Cerebellar cortex (tissue), 1 donor: ENCODE measurements around the gene TMEM219.

Experiments
- DNase-seq: peaks from one replicate; pipeline ENCODE4 v3.0.0-alpha.2; 2015; ENCODE audit warnings: low spot score

Gene TMEM219

DNA sequence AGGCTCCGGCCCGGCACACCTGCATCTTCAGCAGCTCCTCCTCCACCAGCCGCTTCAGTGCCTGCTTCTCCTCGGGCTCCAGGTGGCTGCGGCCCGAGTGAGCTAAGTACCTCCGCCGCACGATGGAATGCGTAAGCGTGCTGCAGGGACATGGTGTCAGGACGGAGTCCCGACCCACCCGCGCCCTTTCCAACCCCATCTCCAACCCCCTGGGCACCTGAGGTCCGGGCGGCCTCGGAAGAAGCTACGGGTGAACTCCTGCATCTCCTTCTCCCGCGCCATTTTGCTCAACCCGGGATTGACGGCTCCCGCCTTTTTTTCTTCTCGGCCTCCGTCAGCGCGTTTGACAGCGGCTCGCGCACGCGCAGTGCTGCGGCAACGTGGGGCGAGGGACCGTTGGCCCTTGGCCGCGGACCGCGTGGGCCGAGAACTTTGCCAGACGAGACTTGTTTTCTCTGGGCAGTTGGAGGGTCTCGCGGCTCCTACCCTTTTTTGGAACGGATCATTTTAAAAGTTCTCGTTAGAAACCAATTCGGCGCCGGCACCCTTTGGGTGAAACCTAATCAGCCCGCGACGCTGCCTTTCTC is 33.5 kb downstream of the TMEM219 start, which contains the start of gene HIRIP3:
Gene HIRIP3, minus strand, starts transcription at position 294 of the 587 bp plus-strand sequence. Its CDS starts 12 bp downstream, at position 282.
- DNase-seq: peak; percentile 86

DNA sequence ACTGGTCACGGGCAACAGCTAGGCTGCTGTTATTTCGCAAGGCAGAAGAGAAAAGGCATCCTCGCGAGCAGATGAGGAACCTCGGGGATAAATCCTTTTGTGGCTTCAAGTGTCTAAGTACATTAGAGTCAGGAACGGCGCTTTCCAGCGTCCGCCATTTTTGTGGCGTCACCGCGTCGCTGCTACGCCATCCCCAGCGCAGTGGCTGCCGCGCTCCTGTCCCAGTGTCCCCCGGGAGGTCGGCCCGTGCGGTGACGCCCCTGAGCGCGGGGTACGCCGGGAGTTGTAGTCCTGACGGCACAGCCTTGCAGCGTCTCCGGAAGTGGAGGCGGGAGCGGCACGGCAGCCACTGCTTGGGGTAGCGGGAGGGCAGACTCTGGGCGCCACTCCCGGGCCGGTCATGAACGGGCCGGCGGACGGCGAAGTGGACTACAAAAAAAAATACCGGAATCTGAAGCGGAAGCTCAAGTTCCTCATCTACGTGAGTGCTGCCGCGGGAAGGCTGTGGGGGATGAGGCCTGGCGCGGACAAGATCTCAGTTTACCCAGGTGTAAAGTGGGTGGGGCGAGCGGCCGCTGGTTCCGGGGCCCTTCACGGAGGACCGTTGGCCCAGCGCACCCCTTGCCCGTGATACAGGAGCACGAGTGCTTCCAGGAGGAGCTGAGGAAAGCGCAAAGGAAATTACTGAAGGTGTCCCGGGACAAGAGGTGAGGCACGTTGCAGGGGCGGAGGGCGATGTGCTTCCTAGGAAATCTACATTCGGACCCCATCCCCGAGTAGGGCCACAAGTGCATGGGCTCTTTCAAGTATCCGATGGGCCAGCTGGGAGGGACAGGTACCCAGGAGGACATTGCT is 34.3 kb downstream of the TMEM219 start, which contains the start of gene INO80E:
Gene INO80E, plus strand, starts transcription at position 331 of the 855 bp plus-strand sequence. Its CDS starts 70 bp downstream, at position 401.
- DNase-seq: peak; percentile 96

DNA sequence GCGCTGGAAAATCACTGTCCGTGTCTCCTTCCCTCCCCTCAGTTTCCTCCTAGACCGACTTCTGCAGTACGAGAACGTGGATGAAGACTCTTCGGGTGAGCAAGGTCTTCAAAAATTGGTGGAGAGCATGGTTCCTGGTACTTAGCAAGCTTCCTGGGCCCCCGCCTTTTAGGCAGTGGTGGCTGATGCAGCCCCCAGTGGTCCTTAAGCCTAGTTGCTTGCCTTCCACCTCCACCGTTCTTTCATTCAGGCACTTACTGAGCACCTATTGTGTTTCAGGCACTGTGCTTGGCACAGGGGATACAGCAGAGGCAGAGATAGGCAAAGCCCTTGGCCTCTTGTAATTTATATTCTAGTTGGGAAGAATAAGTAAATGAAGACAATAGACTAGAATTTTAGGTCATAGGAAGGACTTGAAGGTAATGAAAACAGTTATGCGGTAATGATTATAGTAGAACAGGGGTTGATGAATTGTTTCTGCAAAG is 34.9 kb downstream of the TMEM219 start:
- no peak for DNase-seq

DNA sequence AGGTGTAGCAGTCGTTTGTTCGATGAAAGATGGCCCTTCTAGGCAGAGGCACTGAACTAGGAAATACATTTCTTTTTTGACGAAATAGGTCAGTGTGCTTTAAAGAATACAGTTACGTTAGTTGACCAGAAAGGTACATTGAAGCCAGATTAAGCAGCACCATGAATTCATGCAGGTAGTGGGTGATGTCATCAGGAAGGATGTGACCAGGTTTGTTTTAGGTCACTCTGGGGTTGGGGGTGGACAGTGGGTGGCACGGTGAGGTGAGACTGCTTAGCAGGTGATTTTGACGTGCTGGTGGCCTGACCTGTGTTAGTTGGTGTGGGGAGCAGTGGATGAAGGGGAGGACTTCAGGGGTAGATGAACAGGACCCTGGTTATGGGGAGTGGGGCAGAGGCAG is 37.7 kb downstream of the TMEM219 start:
- no peak for DNase-seq

DNA sequence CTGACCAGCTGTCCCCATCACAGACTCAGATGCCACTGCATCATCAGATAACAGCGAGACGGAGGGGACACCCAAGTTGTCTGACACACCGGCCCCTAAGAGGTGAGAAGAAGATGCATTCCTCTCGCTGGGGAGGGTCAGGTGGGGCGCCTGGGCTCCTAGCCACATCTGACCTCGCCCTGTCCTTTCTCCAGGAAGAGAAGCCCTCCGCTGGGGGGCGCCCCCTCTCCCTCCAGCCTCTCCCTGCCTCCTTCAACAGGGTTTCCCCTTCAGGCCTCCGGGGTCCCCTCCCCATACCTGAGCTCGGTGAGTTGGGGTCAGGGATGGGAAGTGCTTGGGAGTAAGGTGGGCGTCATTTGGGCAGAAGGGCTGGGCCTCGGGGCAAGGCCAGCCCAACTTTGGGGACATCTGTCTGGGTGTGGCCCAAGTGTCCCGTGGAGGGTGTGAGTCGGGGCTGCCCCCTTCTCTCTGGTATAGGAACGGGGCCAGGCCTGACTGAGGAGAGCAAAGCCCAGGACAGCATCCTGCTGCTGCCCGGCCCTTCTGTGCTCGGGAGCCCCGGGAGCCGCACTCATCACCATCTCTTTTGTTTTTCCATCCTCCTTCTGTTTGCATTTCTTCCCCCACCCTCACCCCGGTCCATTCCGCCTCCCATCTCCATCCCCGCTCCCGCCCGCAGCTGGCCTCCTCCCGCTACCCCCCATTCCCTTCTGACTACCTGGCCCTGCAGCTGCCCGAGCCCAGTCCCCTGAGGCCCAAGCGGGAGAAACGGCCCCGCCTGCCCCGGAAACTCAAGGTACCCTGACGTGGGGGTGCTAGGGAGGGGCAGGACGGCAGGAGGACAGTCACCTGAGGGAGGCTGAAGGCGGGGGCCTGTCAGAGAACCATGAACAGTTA is 39.1 kb downstream of the TMEM219 start:
- no peak for DNase-seq

DNA sequence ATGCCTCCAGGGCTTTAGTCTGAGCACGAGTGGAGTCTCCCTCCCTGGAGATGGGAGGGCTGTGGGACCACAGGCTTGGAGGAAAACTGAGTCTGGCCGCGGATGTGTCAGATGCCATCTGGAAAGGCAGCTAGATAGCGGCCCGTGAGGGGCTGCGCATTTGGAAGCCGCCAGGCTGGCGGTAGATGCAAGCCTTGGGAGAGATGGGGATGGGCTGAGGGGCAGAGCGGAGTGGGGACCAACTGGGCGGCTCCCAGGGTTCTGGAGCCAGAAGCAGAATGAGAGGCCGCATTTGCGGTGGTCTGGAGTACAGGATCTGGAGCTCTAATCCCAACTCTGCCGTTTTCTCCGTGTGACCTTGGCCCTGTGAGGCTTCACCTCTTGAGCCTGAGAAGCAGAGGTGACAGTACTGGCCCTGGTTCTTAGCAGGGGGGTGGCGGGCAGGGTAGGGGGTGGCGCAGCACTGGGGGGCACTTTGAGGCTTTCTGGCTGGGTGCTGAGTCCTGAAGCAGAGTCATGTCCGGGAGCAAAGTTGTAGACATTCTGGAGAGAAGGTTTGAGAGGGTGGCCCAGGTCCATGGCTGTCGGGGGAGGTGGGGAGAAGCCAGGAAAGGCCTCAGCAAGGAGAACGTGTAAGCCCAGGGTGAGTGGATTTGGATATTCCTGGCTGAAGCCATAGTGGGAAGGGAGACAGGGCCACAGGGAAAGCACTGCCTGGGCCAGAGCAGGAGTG is 40.9 kb downstream of the TMEM219 start:
- DNase-seq: no peak

DNA sequence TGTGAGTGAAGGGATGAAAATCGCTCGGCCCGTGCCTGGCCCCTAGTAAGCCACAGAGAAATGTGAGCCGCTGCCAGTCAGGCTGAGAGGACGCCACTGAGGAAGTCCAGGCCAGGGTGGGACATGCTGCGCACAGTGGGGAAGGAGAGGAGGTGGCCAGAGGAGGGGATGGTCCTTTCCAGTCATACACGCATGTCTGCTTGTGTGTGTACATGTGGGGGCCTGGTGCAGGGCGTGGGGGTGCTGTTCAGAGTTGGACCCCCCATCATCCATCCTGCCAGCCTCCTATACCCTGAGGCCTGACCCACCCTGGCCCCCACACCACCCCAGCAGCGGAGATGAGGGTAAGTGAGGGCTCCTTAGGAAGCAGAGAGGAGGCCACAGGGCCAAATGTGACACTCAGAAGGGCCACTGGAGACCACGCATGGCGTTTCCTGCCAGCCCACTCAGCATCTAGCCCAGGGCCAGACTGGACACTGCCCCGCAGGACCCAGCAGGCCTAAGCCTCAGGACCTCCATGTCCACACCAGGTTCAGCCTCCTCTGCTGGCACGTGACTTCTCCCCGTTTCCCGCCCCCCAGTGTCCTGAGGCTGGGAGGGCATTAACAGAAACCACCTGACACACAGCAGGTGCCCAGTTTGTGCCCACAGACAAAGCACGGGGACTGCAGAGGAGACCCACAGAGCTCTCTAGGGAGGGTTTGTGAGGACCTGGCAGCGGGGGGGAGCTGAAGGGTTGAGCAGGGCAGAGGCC is 42.0 kb downstream of the TMEM219 start:
- no peak for DNase-seq

DNA sequence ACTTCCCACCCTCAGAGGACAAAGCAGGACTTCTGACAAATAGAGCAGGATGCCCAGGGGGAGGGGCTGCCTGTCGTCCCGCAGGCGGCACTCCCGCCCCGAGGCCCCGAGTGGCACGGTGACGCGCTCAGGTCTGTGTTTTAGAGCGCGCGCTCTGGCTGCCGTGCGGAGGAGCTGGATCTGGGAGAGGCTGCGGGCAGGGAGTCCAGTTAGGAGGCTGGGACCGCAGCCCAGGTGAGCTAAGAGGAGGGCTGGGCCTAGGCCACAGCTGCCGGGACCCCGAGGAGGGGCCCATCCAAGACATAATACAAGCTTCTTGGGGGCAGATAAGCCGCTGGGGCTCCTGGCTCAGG is 42.5 kb downstream of the TMEM219 start:
- no peak for DNase-seq

DNA sequence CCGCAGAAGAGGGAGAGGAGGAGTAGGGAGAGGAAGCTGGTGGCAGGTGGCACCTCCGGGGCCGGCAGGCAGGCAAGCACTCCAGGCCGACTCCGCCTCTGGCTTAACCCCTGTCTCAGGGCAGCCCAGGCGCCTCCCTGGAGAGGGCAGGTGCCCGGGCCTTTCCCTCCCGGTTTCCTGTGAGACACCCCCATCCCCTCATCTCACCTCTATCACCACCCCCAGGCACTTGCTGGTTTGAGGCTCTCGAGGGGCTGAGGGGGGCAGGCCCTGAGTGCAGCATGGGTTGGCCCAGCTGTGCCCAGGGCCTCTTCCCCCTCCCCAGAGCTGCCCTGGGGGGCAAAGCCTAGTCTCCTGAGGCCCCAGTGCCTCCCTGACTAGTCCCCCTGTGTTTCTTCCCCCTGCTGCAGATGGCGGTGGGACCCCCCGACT is 42.9 kb downstream of the TMEM219 start:
- DNase-seq: no peak

DNA sequence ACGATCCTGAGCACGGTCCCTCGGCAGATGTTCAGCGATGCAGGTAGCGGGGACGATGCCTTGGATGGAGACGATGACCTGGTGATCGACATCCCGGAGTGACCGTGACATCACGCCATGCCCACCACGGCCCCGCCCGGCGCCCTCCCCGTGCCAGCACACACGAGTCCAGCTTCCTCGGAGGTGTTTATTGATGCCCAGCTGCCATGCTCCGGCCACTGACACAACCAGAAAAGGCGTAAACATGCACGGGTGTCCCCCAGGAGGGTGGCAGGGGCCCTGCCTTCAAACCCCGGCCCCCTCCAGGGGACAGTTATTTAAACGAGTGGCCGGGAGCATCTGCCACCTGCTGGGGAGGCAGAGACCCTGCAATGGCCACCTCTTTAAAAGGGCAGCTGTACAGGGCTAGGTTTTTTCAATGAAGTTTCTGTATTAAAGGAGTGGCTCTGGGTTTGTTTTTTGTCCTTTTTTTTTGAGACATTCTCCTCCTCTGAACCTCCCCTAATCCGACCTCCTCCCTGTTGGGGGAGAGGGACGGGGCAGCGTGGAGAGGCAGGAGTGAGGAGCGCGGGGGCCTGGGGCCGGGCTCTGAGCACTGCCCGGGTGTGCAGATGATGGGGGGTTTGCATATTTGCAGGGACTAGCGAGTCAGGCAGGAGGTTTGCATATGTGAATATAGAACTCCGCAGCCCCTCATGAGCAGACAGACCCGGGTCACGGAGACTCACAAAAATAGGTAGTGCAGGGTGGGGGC is 43.6 kb downstream of the TMEM219 start:
- DNase-seq: no peak

DNA sequence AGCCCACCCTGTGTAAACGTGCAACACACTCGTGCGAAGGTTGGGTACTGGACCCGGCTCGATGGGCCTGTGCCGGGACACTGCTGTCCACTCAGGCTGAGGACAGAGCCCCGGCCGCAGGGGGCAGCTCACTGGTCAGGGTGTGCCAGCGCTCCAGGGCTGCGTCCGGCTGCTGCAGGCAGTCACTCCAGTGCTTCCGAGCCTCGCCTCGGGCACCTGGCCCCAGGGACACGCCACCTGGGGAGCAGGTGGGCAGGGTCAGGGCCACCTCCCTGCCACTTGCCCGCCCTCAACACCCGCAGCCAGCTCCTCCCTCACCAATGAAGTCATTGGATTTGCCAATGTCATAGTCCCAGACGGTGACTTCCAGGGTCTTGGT is 44.2 kb downstream of the TMEM219 start:
- DNase-seq: no peak

DNA sequence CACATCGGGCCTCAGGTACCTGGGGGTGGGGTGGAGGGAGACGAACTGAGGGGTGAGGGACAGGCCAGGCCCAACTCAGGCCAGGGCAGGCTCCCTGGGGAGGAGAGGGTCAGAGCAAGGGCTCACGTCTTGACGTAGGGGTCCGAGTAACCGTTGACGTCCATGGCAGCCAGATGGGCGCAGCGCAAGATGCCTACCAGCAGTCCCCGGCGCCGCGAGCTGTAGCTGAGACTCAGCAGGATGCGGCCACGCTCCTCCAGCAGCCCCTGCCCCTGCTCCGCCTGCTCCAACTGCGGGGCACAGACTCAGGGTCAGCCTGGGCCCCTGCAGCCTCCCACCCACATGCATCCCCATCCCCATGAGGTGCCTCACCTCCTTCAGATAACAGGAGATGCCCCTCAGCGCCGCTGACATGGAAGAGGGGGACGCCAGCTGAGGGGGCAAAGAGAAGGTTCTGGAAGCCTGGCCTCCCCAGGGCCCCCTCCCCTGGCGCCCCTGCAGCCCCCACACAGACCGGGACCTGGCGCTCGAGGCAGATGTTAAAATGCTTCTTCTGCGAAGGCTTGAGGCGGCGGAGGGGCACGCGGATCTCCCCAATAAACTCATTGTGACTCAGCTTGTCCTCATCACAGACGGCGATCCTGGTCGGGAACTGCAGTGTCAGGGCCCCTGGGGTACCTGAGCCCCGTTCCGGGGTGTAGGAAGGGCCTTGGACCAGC is 44.9 kb downstream of the TMEM219 start:
- no peak for DNase-seq

DNA sequence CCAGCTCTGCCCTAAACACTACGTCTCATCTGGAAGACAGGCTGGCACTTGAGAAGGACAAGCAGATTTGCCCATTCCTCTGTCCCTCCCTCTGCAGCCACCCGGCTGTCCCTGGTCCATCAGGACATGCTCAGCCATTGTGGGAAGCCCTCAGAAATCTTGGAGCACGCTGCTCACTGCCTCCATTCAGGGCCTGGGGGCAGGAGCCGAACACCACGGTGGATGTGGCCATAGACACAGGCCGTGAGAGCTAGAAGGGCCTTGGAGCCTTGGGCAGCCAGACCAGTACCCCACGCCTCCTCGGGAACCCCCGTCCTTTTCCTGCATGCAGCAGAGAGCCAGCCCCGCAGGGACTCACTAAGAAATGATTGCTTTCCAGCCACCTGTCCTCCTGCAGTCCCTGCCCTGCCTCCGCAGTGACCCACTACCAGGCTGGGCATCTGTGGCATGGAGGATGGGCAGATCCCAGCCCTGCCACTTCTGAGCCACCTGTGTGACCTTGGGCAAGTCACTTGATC is 45.6 kb downstream of the TMEM219 start:
- no peak for DNase-seq

DNA sequence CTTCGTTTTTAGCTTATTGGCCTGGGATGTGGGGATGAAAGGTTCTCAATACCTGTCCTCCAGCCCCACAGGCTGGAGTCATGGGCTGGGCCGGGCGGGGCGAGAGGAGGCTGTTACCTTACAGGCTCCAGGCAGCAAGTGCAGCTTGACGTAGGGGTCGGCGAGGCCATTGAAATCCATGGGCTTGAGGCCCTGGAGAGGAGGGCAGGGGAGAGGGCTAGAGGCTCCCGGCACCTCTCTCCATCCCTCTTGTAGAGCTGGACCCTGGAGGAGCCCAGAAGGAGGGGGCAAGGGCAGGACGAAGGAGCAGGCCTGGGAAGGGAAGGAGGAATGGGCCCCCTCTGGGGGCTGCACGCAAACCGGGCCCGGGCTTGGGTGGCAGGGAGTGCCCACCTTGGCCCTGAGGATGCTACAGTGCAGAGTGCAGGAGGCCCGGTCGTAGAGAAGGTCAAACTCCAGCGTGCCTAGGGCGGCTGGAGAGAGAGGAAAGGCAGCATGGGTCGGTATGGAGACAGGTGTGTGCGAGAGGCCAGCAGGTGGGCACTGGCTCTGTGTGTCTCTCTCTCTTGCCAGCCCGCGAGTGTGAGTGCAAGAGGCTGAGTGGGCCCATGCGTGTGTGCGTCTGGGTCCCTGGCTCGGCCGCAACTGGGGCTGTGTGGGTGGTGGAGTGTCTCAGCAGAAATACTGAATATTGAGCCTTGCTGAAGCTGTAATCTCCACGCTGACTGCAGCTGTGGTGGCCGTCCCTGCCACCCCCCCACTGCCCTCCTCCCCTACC is 47.4 kb downstream of the TMEM219 start:
- DNase-seq: no peak

DNA sequence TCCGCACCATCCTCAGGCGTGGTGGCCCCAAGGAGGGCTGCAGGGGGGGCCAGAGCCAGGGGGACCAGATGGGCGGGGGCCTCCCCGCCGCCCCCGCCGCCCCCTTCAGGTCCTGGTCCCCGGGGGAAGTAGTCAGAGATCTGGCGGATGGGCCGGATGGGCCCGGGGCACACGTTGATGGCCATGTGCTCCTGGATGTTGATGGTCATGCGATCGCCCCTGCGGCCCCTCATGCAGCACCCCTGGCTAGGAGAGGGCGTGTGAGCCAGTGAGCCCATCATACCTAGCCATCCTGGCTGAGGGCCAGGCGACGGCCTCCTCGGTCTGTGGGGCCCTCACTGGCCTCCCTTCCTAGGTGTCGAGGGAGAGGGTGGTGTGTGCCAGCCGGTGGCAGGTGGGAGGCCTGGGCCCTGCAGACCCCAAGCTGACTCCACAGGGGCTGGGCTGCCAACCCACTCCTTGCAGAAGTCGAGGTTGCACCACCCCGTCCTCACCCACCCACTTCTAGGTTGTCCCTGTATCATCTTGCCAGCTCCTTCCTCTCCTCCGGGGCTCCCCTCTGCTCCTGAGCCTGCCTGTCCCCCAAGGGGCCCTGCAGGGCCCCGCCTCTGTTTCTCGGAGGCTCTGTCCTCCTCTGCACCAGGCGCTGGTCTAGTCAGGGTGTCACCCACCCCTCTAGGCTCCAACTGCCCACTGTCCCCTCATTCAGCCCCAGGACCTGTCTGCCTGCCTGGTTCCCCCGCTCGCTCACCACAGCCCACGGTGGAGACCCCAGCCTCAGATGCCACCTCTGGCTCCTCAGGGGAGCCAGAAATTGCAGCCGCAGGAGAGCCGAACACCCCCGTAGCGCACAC is 48.3 kb downstream of the TMEM219 start:
- DNase-seq: no peak

DNA sequence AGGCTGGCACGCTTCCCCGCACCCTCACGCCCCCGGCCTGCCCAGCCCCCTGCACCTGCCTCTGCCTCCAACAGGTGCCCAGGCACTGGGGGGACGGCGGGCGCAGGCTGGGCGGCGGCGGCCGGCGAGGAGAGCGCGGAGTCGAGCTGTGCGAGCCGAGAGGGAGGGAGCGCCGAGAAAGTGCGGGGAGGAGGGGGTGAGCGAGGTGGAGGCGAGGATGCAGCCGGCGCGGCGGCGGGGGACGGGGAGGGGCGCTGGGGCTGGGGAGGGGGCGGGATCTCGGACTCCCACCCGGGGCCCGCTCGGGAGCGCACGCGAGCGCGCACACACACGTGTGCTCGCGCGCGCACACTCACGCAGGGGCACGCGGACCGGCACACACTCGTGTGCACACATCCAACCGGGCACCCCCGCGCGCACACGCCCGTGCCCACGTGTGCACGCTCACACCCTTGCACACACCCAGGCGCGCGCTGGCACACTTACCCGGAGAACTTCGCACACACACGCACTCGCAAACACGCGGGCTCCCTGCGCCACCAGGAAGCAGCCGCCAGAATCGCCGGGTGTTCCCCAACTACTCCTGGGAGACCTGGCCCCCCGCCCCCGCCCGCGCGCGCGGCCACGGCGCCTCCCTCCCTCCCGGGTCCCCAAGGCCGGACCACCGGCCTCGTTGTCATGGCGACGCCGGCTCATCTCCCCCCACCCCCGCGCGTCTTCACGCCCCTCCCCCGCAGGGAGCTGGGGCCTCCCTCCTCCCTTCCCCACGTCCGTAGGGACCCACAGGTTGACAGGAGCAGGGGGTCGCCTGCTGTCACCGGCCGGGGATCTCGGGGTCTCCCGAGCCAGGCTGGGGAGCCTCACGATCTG is 49.2 kb downstream of the TMEM219 start, which contains the start of gene DOC2A:
Gene DOC2A, minus strand, starts transcription at position 184 of the 870 bp plus-strand sequence. CDS start 805 bp downstream, outside the sequence.
- DNase-seq: no peak
